Measurements from ENCODE around the gene CLDN11. TPM values are rescaled to one million over a fixed set of nuclear protein-coding genes. Genes with fewer than 3 reads are reported as not detected.

CLDN11 gene
- total and polyA plus RNA-seq, 3 experiments from 2014 or later = 0.26 TPM; not detected in 2

- no peak overlapping the region for H3K4me3 ChIP-seq (ENCODE audit: low read length)
- POLR2A ChIA-PET = no interaction called here
- Mint-ChIP-seq H3K9me3 (no peaks in the 10 kb centered on the region), H3K4me3 (no peak overlapping the region), H3K27ac (no peak overlapping the region), H3K36me3 (no peaks in the 10 kb centered on the region), H3K4me1 (no peaks in the 10 kb centered on the region), H3K27me3 (peaks cover 16 to 45% of the 10 kb centered on the region in 2 donors)
- no peaks in the 10 kb centered on the region for H3K36me3 ChIP-seq (ENCODE audit: insufficient read depth, low read length)
- no peaks in the 10 kb centered on the region for H3K4me1 ChIP-seq (ENCODE audit: insufficient read depth, low read length)
- no peak overlapping the region for H3K27ac ChIP-seq (ENCODE audit: low read depth, low read length)
- CTCF ChIA-PET = no interaction called here
- DNase-seq = no peak
- H3K9me3 ChIP-seq (ENCODE audit: low read length) = no peaks in the 10 kb centered on the region
- no peaks in the 10 kb centered on the region for H3K27me3 ChIP-seq (ENCODE audit: insufficient read depth, low read length, poor library complexity, severe bottlenecking)
Observed at GRCh38 chr3:170467571-170468147, 49.0 kb downstream of the CLDN11 start.

GRCh38 chr3:170469151-170470062 lies 50.7 kb downstream of the CLDN11 start:
- Histone ChIP-seq H3K27me3 (ENCODE audit: insufficient read depth, low read length, poor library complexity, severe bottlenecking) (no peaks in the 10 kb centered on the region), H3K36me3 (ENCODE audit: insufficient read depth, low read length) (no peaks in the 10 kb centered on the region), H3K9me3 (ENCODE audit: low read length) (no peaks in the 10 kb centered on the region), H3K4me3 (ENCODE audit: low read length) (no peak overlapping the region), H3K27ac (ENCODE audit: low read depth, low read length) (no peak overlapping the region), H3K4me1 (ENCODE audit: insufficient read depth, low read length) (no peaks in the 10 kb centered on the region)
- no peak for DNase-seq
- H3K9me3 Mint-ChIP-seq = no peaks in the 10 kb centered on the region
- H3K27me3 Mint-ChIP-seq = peaks cover 7 to 45% of the 10 kb centered on the region in 2 donors
- H3K4me3 Mint-ChIP-seq = no peak overlapping the region
- H3K4me1 Mint-ChIP-seq = peaks cover 0 to 3% (median 0%) of the 10 kb centered on the region in 3 donors
- ChIA-PET CTCF (no interaction called here), POLR2A (interaction anchor here (0.6 kb wide), 1 partner anchor 736 kb away, joined by 8 read pairs; no protein-coding TSS in a partner anchor)
- no peaks in the 10 kb centered on the region for H3K36me3 Mint-ChIP-seq
- H3K27ac Mint-ChIP-seq = no peak overlapping the region

- Mint-ChIP-seq H3K36me3 (no peaks in the 10 kb centered on the region), H3K9me3 (no peaks in the 10 kb centered on the region), H3K27me3 (peaks cover 7 to 46% of the 10 kb centered on the region in 2 donors), H3K4me1 (peaks cover 0 to 3% (median 0%) of the 10 kb centered on the region in 3 donors), H3K27ac (no peak overlapping the region), H3K4me3 (no peak overlapping the region)
- no peaks in the 10 kb centered on the region for H3K36me3 ChIP-seq (ENCODE audit: insufficient read depth, low read length)
- CTCF ChIA-PET = no interaction called here
- DNase-seq = no peak
- H3K4me3 ChIP-seq (ENCODE audit: low read length) = no peak overlapping the region
- no peak overlapping the region for H3K27ac ChIP-seq (ENCODE audit: low read depth, low read length)
- H3K27me3 ChIP-seq (ENCODE audit: insufficient read depth, low read length, poor library complexity, severe bottlenecking) = no peaks in the 10 kb centered on the region
- H3K9me3 ChIP-seq (ENCODE audit: low read length) = no peaks in the 10 kb centered on the region
- POLR2A ChIA-PET = no interaction called here
- no peaks in the 10 kb centered on the region for H3K4me1 ChIP-seq (ENCODE audit: insufficient read depth, low read length)
Observed at GRCh38 chr3:170470063-170471016, 51.7 kb downstream of the CLDN11 start.

- H3K27ac Mint-ChIP-seq = no peak overlapping the region
- H3K4me3 Mint-ChIP-seq = no peak overlapping the region
- CTCF ChIA-PET = no interaction called here
Observed at GRCh38 chr3:170471149-170471548, 52.5 kb downstream of the CLDN11 start.

GRCh38 chr3:170473358-170473757 lies 54.7 kb downstream of the CLDN11 start:
- no peak overlapping the region for H3K4me3 Mint-ChIP-seq
- ChIA-PET CTCF (no interaction called here), POLR2A (no interaction called here)
- H3K9me3 Mint-ChIP-seq = no peaks in the 10 kb centered on the region
- no peaks in the 10 kb centered on the region for H3K36me3 ChIP-seq (ENCODE audit: insufficient read depth, low read length)
- H3K9me3 ChIP-seq (ENCODE audit: low read length) = no peaks in the 10 kb centered on the region
- H3K4me3 ChIP-seq (ENCODE audit: low read length) = no peak overlapping the region
- no peaks in the 10 kb centered on the region for H3K27me3 ChIP-seq (ENCODE audit: insufficient read depth, low read length, poor library complexity, severe bottlenecking)
- no peaks in the 10 kb centered on the region for H3K4me1 ChIP-seq (ENCODE audit: insufficient read depth, low read length)
- no peak for DNase-seq
- no peak overlapping the region for H3K27ac ChIP-seq (ENCODE audit: low read depth, low read length)
- H3K36me3 Mint-ChIP-seq = no peaks in the 10 kb centered on the region
- H3K27me3 Mint-ChIP-seq = peaks cover 10 to 58% of the 10 kb centered on the region in 2 donors
- no peak overlapping the region for H3K27ac Mint-ChIP-seq
- H3K4me1 Mint-ChIP-seq = peaks cover 0 to 3% (median 0%) of the 10 kb centered on the region in 3 donors

More at GRCh38 chr3:170471149-170471548, 52.5 kb downstream of the CLDN11 start:
- H3K4me1 Mint-ChIP-seq = peaks cover 0 to 3% (median 0%) of the 10 kb centered on the region in 3 donors
- H3K4me1 ChIP-seq (ENCODE audit: insufficient read depth, low read length) = no peaks in the 10 kb centered on the region
- no peak overlapping the region for H3K4me3 ChIP-seq (ENCODE audit: low read length)
- no peaks in the 10 kb centered on the region for H3K9me3 Mint-ChIP-seq
- no peaks in the 10 kb centered on the region for H3K36me3 ChIP-seq (ENCODE audit: insufficient read depth, low read length)
- no peaks in the 10 kb centered on the region for H3K36me3 Mint-ChIP-seq
- no peak for DNase-seq
- POLR2A ChIA-PET = no interaction called here
- no peaks in the 10 kb centered on the region for H3K9me3 ChIP-seq (ENCODE audit: low read length)
- H3K27me3 ChIP-seq (ENCODE audit: insufficient read depth, low read length, poor library complexity, severe bottlenecking) = no peaks in the 10 kb centered on the region
- peaks cover 7 to 50% of the 10 kb centered on the region in 2 donors for H3K27me3 Mint-ChIP-seq
- no peak overlapping the region for H3K27ac ChIP-seq (ENCODE audit: low read depth, low read length)

GRCh38 chr3:170475092-170475685 lies 56.5 kb downstream of the CLDN11 start:
- H3K27ac Mint-ChIP-seq = no peak overlapping the region
- no peaks in the 10 kb centered on the region for H3K9me3 Mint-ChIP-seq
- H3K36me3 Mint-ChIP-seq = no peaks in the 10 kb centered on the region
- CTCF ChIA-PET = no interaction called here
- no peak overlapping the region for H3K4me3 Mint-ChIP-seq
- Histone ChIP-seq H3K9me3 (ENCODE audit: low read length) (no peaks in the 10 kb centered on the region), H3K36me3 (ENCODE audit: insufficient read depth, low read length) (no peaks in the 10 kb centered on the region), H3K27ac (ENCODE audit: low read depth, low read length) (no peak overlapping the region), H3K4me3 (ENCODE audit: low read length) (no peak overlapping the region), H3K4me1 (ENCODE audit: insufficient read depth, low read length) (no peaks in the 10 kb centered on the region), H3K27me3 (ENCODE audit: insufficient read depth, low read length, poor library complexity, severe bottlenecking) (no peaks in the 10 kb centered on the region)
- POLR2A ChIA-PET = no interaction called here
- peaks cover 0 to 3% (median 0%) of the 10 kb centered on the region in 3 donors for H3K4me1 Mint-ChIP-seq
- no peak for DNase-seq
- H3K27me3 Mint-ChIP-seq = peaks cover 8 to 55% of the 10 kb centered on the region in 2 donors

- Histone ChIP-seq H3K4me1 (ENCODE audit: insufficient read depth, low read length) (no peaks in the 10 kb centered on the region), H3K9me3 (ENCODE audit: low read length) (no peaks in the 10 kb centered on the region), H3K27me3 (ENCODE audit: insufficient read depth, low read length, poor library complexity, severe bottlenecking) (no peaks in the 10 kb centered on the region), H3K36me3 (ENCODE audit: insufficient read depth, low read length) (no peaks in the 10 kb centered on the region), H3K27ac (ENCODE audit: low read depth, low read length) (no peak overlapping the region), H3K4me3 (ENCODE audit: low read length) (no peak overlapping the region)
- ChIA-PET CTCF (no interaction called here), POLR2A (no interaction called here)
- Mint-ChIP-seq H3K27ac (no peak overlapping the region), H3K4me1 (peaks cover 0 to 3% (median 0%) of the 10 kb centered on the region in 3 donors), H3K36me3 (no peaks in the 10 kb centered on the region), H3K4me3 (no peak overlapping the region), H3K27me3 (peaks cover 5 to 49% of the 10 kb centered on the region in 2 donors), H3K9me3 (no peaks in the 10 kb centered on the region)
- DNase-seq = no peak
Observed at GRCh38 chr3:170476291-170476690, 57.6 kb downstream of the CLDN11 start.

All from CD8-positive, alpha-beta memory T cell (primary cell).